Inferior parietal cortex (tissue), 1 donor: ENCODE results near the gene SCGB2A2.

Experiments used
- DNase-seq: peaks from one replicate; pipeline ENCODE4 v3.0.0-alpha.2; 2016; ENCODE audit errors: extremely low spot score

The SCGB2A2 gene

DNA sequence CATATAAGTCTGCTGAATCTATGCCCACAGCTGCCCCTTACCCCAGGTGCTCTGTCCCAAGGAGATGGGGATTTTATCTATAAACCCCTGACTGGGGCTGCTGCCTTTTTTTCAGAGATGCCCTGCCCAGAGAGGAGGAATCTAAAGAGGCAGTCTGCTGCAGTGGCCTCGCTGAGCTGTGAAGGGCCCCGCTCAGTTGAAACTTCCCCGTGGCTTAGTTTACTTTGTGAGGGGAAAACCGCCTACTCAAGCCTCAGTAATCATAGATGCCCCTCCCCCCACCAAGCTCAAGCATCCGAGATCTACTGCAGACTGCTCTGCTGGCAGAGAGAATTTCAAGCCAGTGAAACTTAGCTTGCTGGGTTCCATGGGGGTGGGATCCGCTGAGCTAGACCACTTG lies 36.3 kb downstream of the SCGB2A2 start:
- DNase-seq: no peak

DNA sequence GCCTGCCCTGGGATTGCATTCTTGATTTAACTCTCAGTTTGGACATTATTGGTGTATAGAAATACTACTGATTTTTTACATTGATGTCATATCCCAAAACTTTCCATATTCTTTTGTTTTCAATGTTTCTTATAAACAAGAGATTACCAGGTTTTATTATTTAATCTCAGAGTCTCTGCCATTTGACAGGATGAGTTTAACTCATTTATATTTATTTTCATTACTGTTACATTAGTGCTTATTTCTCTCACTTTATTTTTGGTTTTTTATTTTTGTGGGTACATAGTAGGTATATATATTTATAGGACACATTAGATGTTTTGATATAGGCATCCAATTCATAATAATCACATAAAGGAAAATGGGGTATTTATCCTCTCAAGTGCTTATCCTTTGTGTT lies 38.0 kb downstream of the SCGB2A2 start:
- no peak for DNase-seq

DNA sequence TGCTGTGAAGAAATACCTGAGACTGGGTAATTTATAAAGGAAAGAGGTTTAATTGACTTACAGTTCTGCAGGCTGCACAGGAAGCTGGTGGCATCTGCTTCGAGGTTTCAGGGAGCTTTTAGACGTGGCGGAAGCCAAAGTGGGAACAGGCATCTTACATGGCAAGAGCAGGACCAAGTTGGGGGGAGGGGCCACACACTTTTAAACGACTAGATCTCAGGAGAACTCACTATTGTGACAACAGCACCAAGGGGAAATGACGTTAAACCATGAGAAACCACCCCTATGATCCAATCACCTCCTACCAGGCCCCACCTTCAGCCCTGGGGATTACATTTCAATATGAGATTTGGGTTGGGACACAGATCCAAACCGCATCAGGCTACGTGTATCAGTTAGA lies 40.0 kb downstream of the SCGB2A2 start:
- no peak for DNase-seq

DNA sequence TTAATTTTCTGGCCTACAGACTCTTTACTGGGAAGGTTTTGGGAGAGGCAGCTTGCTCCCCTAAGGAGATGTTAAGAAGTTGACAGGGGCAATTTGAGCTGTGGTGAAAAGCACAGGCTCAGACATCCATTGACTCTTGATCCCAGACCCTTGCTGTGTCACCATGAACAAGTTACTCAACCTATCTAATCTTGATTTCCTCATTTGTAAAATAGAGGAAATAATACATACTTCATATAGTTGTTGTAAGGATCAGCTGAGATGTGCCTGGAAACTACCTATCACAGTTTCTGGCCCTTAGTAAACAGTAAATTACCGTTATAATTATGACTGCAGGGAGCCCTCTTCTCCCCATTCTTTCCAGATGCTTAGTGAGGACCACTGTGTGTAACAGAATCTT lies 45.5 kb downstream of the SCGB2A2 start:
- DNase-seq: no peak

DNA sequence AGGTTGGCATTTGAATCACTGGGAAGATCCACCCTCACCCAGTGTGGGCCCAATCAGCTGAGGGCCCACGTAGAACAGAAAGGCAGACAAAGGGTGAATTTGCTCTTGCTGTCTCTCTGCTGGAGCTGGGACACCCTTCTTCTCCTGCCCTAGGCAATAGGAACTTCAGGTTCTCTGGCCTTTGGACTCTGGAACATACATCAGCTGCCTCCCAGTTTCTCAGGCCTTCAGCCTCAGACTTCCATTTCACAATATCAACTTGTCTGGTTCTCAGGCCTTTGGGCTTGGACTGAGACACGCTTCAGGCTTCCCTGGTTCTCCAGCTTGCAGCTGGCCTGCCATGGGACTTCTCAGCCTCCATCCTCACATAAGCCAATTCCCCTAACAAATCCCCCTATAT lies 52.6 kb downstream of the SCGB2A2 start:
- DNase-seq: no peak
